Tibial nerve (tissue), 3 donors: ENCODE measurements around the gene PAPLN.

Source experiments
- POLR2A ChIP-seq, 2 donors: fragments of 450-650 bp; IDR thresholded peaks; one replicate each; pipeline ENCODE4 v1.6.1; 2017; ENCODE audit warnings: antibody characterized with exemption in 2 of 2, mild to moderate bottlenecking in 2 of 2, moderate library complexity in 2 of 2
- TF ChIP-seq, protein P1 (sequence below), 5 experiments: fragments of 200-600 bp in 3 of 5; fragments of 450-650 bp in 2 of 5; sonication (generic) in 3 of 5; IDR thresholded peaks; one replicate each; pipeline ENCODE4 v1.5.1; 2016 to 2019; ENCODE audit warnings: antibody characterized with exemption in 5 of 5, mild to moderate bottlenecking in 3 of 5, moderate library complexity in 2 of 5

DNA sequence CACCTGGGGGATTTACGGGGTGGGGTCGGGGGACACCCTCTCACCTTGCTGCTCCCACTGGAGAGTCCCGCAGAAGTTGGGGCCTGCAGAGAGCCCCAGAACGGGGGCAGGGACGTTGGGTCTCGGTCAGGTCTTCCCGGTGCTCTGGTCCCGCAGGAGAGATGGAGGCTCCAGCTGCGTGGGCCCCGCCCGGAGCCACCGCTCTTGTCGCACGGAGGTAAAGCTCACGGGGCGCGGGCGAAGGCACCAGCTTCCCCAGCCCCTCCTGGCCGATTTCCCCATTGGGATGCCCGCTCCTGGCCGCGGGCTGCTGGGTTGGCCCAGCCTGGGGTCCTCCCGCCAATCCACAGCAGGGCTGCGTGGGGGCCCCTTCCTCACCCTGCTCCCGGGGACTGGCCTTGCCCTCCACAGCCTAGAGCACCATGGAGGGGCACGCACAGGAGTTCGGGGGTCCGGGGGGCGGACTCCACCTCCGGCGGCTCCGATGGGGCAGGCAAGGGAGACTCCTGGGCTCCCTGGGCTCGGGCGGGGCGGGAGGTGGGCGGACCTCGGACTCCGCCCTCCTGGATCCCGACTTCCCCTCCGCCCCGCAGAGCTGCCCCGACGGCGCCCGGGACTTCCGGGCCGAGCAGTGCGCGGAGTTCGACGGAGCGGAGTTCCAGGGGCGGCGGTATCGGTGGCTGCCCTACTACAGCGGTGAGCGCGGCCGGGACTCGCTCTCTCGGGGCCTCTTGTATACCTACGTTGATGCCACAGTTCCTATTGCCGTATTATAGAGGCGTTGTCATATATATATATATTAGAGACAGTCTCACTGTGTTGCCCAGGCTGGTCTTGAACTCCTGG lies 8.4 kb downstream of the PAPLN start:
- TF ChIP-seq, protein P1, sequence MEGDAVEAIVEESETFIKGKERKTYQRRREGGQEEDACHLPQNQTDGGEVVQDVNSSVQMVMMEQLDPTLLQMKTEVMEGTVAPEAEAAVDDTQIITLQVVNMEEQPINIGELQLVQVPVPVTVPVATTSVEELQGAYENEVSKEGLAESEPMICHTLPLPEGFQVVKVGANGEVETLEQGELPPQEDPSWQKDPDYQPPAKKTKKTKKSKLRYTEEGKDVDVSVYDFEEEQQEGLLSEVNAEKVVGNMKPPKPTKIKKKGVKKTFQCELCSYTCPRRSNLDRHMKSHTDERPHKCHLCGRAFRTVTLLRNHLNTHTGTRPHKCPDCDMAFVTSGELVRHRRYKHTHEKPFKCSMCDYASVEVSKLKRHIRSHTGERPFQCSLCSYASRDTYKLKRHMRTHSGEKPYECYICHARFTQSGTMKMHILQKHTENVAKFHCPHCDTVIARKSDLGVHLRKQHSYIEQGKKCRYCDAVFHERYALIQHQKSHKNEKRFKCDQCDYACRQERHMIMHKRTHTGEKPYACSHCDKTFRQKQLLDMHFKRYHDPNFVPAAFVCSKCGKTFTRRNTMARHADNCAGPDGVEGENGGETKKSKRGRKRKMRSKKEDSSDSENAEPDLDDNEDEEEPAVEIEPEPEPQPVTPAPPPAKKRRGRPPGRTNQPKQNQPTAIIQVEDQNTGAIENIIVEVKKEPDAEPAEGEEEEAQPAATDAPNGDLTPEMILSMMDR (IDR thresholded peaks at IDR 0.05) = no peak
- TF ChIP-seq POLR2A (IDR thresholded peaks at IDR 0.05) = no peak
